Endothelial cell of umbilical vein (primary cell): ENCODE results near the gene PLEKHH1. TPM values are rescaled to one million over a fixed set of nuclear protein-coding genes. Genes with fewer than 3 reads are reported as not detected.

Experiments used
- BruUV-seq: library from RNA; stranded (reverse); fragments of 400-500 nt; replicated peaks from 2 replicates; lab custom pipeline; 2021; lab: Mats Ljungman, UMichigan
- CTCF ChIA-PET: fragments of 300-600, 350-600 bp; sonication (Branson Sonifier 250); formaldehyde crosslinking; loops from one replicate; lab custom pipeline; 2021; ENCODE audit warnings: antibody characterized with exemption, inconsistent platforms; lab: Charles Lee
- POLR2A ChIA-PET: fragments of 300-600, 350-600 bp; sonication (Branson Sonifier 250); formaldehyde crosslinking; loops from one replicate; lab custom pipeline; 2021; ENCODE audit warnings: antibody characterized with exemption, inconsistent platforms; lab: Charles Lee
- DNase-seq: peaks from one replicate; pipeline ENCODE4 v3.0.0-alpha.2; 2011; ENCODE audit warnings: low read depth, low spot score
- FAIRE-seq: peaks from 2 replicates; lab custom pipeline; 2011; peaks lifted over from hg19 to GRCh38; lab: Jason Lieb, UNC
- H2AFZ ChIP-seq: 2 replicates; pipeline ENCODE4 v1.6.0; 2012; ENCODE audit warnings: low read depth, low read length, control low read depth, inconsistent platforms
- H3K27ac ChIP-seq: 2 replicates; pipeline ENCODE4 v1.5.1; 2011; ENCODE audit warnings: low read depth, mild to moderate bottlenecking, control low read depth, low read length, moderate library complexity; ENCODE audit not compliant: insufficient read depth
- H3K27me3 ChIP-seq, 2 experiments: 2 replicates each; pipeline versions ENCODE4 v1.6.0 to v1.6.1; 2011; ENCODE audit warnings: low read length in 2 of 2, mixed read lengths in 1 of 2; ENCODE audit not compliant: control insufficient read depth in 2 of 2, insufficient read depth in 2 of 2
- H3K36me3 ChIP-seq, 2 experiments: 2 replicates in 1 of 2; 3 replicates in 1 of 2; pipeline ENCODE4 v1.5.1; 2011; ENCODE audit warnings: low read length in 2 of 2, mild to moderate bottlenecking in 1 of 2, moderate library complexity in 1 of 2; ENCODE audit not compliant: control insufficient read depth in 2 of 2, insufficient read depth in 2 of 2; ENCODE audit errors: extremely low read depth in 1 of 2
- H3K4me1 ChIP-seq: 3 replicates; pipeline ENCODE4 v1.5.1; 2011; ENCODE audit warnings: mild to moderate bottlenecking, low read length; ENCODE audit not compliant: control insufficient read depth, insufficient read depth; ENCODE audit errors: extremely low read depth
- H3K4me2 ChIP-seq: 2 replicates; pipeline ENCODE4 v1.6.1; 2011; ENCODE audit warnings: low read length, control low read depth, mixed read lengths; ENCODE audit not compliant: insufficient read depth
- H3K4me3 ChIP-seq, 3 experiments: fragments of 200-600 bp in 1 of 3; sonication (generic), shearing (Covaris generic) in 1 of 3; replicated peaks in 1 of 3; 2 replicates each; pipeline ENCODE4 v1.5.1; 2011 to 2016; ENCODE audit warnings: control low read depth in 3 of 3, low read length in 3 of 3, mild to moderate bottlenecking in 2 of 3, inconsistent platforms in 1 of 3, low read depth in 1 of 3, moderate library complexity in 1 of 3; ENCODE audit not compliant: insufficient read depth in 1 of 3
- H3K79me2 ChIP-seq: 2 replicates; pipeline ENCODE4 v1.6.0; 2012; ENCODE audit warnings: low read length, inconsistent platforms; ENCODE audit not compliant: control insufficient read depth, insufficient read depth
- H3K9ac ChIP-seq: replicated peaks from 2 replicates; pipeline ENCODE3; 2011; ENCODE audit warnings: low read length, control low read depth; ENCODE audit not compliant: insufficient read depth; ENCODE audit errors: extremely low read depth
- H3K9me1 ChIP-seq: replicated peaks from 3 replicates; pipeline ENCODE4 v1.6.0; 2011; ENCODE audit warnings: mild to moderate bottlenecking, low read length; ENCODE audit not compliant: control insufficient read depth, insufficient read depth; ENCODE audit errors: extremely low read depth
- H3K9me3 ChIP-seq: replicated peaks from 2 replicates; pipeline ENCODE4 v1.5.1; 2012; ENCODE audit warnings: low read length, inconsistent platforms; ENCODE audit not compliant: control insufficient read depth, insufficient read depth
- H4K20me1 ChIP-seq: replicated peaks from 2 replicates; pipeline ENCODE3; 2011; ENCODE audit warnings: mild to moderate bottlenecking, low read length; ENCODE audit not compliant: control insufficient read depth, insufficient read depth; ENCODE audit errors: extremely low read depth
- EZH2 ChIP-seq: IDR thresholded peaks from 2 replicates; pipeline ENCODE4 v1.6.1; 2012; ENCODE audit warnings: borderline replicate concordance, low read depth, mild to moderate bottlenecking, moderate library complexity, low read length, inconsistent platforms; ENCODE audit not compliant: severe bottlenecking
- FOS ChIP-seq: IDR thresholded peaks from 2 replicates; pipeline ENCODE4 v1.6.1; 2011; ENCODE audit warnings: mild to moderate bottlenecking, low read length, moderate library complexity, borderline replicate concordance; ENCODE audit not compliant: insufficient read depth
- GATA2 ChIP-seq: IDR thresholded peaks from 2 replicates; pipeline ENCODE4 v1.7.0; 2011; ENCODE audit warnings: low read depth, mild to moderate bottlenecking, moderate library complexity, mixed read lengths, low read length; ENCODE audit not compliant: insufficient read length, insufficient read depth
- JUN ChIP-seq: IDR thresholded peaks from 2 replicates; pipeline ENCODE4 v1.6.1; 2011; ENCODE audit warnings: borderline replicate concordance, low read depth; ENCODE audit not compliant: insufficient read length, insufficient read depth
- MAX ChIP-seq: IDR thresholded peaks from 2 replicates; pipeline ENCODE4 v1.6.1; 2011; ENCODE audit not compliant: insufficient read depth, insufficient read length
- MYC ChIP-seq: IDR thresholded peaks from one replicate; pipeline ENCODE4 v1.6.1; 2011; ENCODE audit warnings: mild to moderate bottlenecking, low read depth, low read length
- POLR2A ChIP-seq: IDR thresholded peaks from 2 replicates; pipeline ENCODE4 v1.6.1; 2012; ENCODE audit warnings: low read depth, mild to moderate bottlenecking, control low read depth, low read length
- POLR2AphosphoS5 ChIP-seq: IDR thresholded peaks from 2 replicates; pipeline ENCODE4 v1.6.1; 2012; ENCODE audit warnings: low read depth, mild to moderate bottlenecking, control low read depth, low read length, moderate library complexity; ENCODE audit not compliant: insufficient read depth
- dilution Hi-C: fragments of 300-500 bp; cut with MboI; formaldehyde crosslinking; loops from one replicate; pipeline ENCODE4 v1.15.0; 2019; ENCODE audit warnings: low sequenced_read_pairs; ENCODE audit not compliant: extremely low pct_ligation_motif_present
- intact Hi-C: fragments of 100-400 bp; cut with micrococcal nuclease; formaldehyde crosslinking; loops from one replicate; pipeline ENCODE4 v1.10.0; 2022
- polyA plus RNA-seq, 4 experiments: library from polyadenylated mRNA; depleted of rRNA in 3 of 4; stranded (reverse) in 3 of 4; unstranded in 1 of 4; fragments of >200 nt; gene quantifications; 2 replicates each; pipeline versions ENCODE4 v1.2.1 to v1.2.3, GENCODE V29; 2011 to 2012; ENCODE audit warnings: missing spikeins in 1 of 4
- total RNA-seq: library from RNA; stranded (reverse); gene quantifications from 2 replicates; pipeline ENCODE4 v1.2.3, GENCODE V29; 2021
- TF ChIP-seq, protein P1 (sequence below), 2 donors: IDR thresholded peaks; 1 replicate in 1 of 2; 2 replicates in 1 of 2; pipeline ENCODE4 v1.5.1; 2011; ENCODE audit warnings: low read length in 2 of 2, mild to moderate bottlenecking in 2 of 2, moderate library complexity in 2 of 2, control low read depth in 1 of 2, inconsistent platforms in 1 of 2, low read depth in 1 of 2; ENCODE audit not compliant: insufficient read depth in 1 of 2; ENCODE audit errors: extremely low read depth in 1 of 2

The PLEKHH1 gene
- total and polyA plus RNA-seq, 2 donors (not counting 3 experiments of a cell fraction or from before 2014, with no cell fraction given) = 0.17 to 0.71 TPM

- H3K9me1 ChIP-seq = no peaks in the 10 kb centered on the region
- POLR2A ChIA-PET = no interaction called here
- H2AFZ ChIP-seq = no peak overlapping the region
- TF ChIP-seq POLR2A (no peak), MYC (no peak), MAX (no peak), GATA2 (no peak), EZH2 (no peak), JUN (no peak), POLR2AphosphoS5 (no peak), FOS (no peak)
- TF ChIP-seq, protein P1, sequence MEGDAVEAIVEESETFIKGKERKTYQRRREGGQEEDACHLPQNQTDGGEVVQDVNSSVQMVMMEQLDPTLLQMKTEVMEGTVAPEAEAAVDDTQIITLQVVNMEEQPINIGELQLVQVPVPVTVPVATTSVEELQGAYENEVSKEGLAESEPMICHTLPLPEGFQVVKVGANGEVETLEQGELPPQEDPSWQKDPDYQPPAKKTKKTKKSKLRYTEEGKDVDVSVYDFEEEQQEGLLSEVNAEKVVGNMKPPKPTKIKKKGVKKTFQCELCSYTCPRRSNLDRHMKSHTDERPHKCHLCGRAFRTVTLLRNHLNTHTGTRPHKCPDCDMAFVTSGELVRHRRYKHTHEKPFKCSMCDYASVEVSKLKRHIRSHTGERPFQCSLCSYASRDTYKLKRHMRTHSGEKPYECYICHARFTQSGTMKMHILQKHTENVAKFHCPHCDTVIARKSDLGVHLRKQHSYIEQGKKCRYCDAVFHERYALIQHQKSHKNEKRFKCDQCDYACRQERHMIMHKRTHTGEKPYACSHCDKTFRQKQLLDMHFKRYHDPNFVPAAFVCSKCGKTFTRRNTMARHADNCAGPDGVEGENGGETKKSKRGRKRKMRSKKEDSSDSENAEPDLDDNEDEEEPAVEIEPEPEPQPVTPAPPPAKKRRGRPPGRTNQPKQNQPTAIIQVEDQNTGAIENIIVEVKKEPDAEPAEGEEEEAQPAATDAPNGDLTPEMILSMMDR (IDR thresholded peaks at IDR 0.05; ENCODE audit: extremely low read depth in 1 of 2, insufficient read depth in 1 of 2, low read depth in 1 of 2, low read length in 2 of 2) = no peak
- no peak overlapping the region for H3K9ac ChIP-seq
- no TSS peak for BruUV-seq
- H3K4me3 ChIP-seq = no peak overlapping the region
- H3K36me3 ChIP-seq = no peaks in the 10 kb centered on the region
- H3K9me3 ChIP-seq = no peaks in the 10 kb centered on the region
- no peaks in the 10 kb centered on the region for H3K79me2 ChIP-seq
- peaks cover 8 to 27% of the 10 kb centered on the region in 2 experiments for H3K27me3 ChIP-seq
- dilution Hi-C loops (no loop called here), intact Hi-C loops (no loop called here)
- DNase-seq = no peak
- H3K4me1 ChIP-seq = no peaks in the 10 kb centered on the region
- H3K27ac ChIP-seq = no peak overlapping the region
- H3K4me2 ChIP-seq = no peak overlapping the region
- H4K20me1 ChIP-seq = no peaks in the 10 kb centered on the region
- no peak for FAIRE-seq
- CTCF ChIA-PET = interaction anchor here (1.2 to 7.0 kb wide), 4 partner anchors 9 to 82 kb away, joined by 3 to 54 read pairs (median 6); no protein-coding TSS in a partner anchor
Observed at GRCh38 chr14:67508956-67509355, 24.1 kb upstream of the PLEKHH1 start.
